Upper lobe of right lung (tissue), 1 donor: ENCODE data around the gene C2orf76. TPM values are rescaled to one million over a fixed set of nuclear protein-coding genes. Genes with fewer than 3 reads are reported as not detected.

Source experiments
- ATAC-seq: fragments of 200-7000 bp; cut with Tn5 transposase; one replicate; pipeline ENCODE4 v1.9.1; 2020; ENCODE audit warnings: mild to moderate bottlenecking, moderate library complexity
- DNase-seq: peaks from one replicate; pipeline ENCODE4 v3.0.0-alpha.2; 2020
- H3K27ac ChIP-seq: fragments of 200-600 bp; one replicate; pipeline ENCODE4 v1.8.0; 2022
- H3K27me3 ChIP-seq: fragments of 200-600 bp; one replicate; pipeline ENCODE4 v1.8.0; 2022; ENCODE audit warnings: mild to moderate bottlenecking
- H3K36me3 ChIP-seq: fragments of 200-600 bp; one replicate; pipeline ENCODE4 v1.8.0; 2022
- H3K4me1 ChIP-seq: fragments of 200-600 bp; one replicate; pipeline ENCODE4 v1.8.0; 2022
- H3K4me3 ChIP-seq: fragments of 200-600 bp; one replicate; pipeline ENCODE4 v1.8.0; 2022; ENCODE audit warnings: mild to moderate bottlenecking
- H3K9me3 ChIP-seq: fragments of 200-600 bp; one replicate; pipeline ENCODE4 v1.8.0; 2022
- CTCF ChIP-seq: fragments of 200-600 bp; IDR thresholded peaks from one replicate; pipeline ENCODE4 v1.8.0; 2022; ENCODE audit warnings: antibody characterized with exemption
- intact Hi-C: fragments of 100-400 bp; cut with DNase I; formaldehyde crosslinking; loops from one replicate; pipeline ENCODE4 v1.11.0; 2022
- long read RNA-seq: library from polyadenylated mRNA; unstranded; transcript quantifications from one replicate; pipeline ENCODE4 v2.0.0, GENCODE V29; 2021
- total RNA-seq: library from RNA; stranded (reverse); fragmentation: NEBNext Ultra II Directional; extraction: Animal tissue kit (Norgen Biotek cat#: 25700); gene quantifications from one replicate; pipeline ENCODE4 v1.2.1, GENCODE V29; 2021
- donor health status: DM: no; HTN: yes; CAD: no; lungs with severe emphysema.

C2orf76 gene
- total RNA-seq: 11.8 TPM
- long read RNA-seq, transcript C2orf76-201 (6 exons, 676 nt): major isoform, 6 of 6 reads
- long read RNA-seq, partial matches to known transcripts: 0 of 6 reads
- long read RNA-seq, other reads (novel, unspliced or antisense): 0 of 6 reads

DNA sequence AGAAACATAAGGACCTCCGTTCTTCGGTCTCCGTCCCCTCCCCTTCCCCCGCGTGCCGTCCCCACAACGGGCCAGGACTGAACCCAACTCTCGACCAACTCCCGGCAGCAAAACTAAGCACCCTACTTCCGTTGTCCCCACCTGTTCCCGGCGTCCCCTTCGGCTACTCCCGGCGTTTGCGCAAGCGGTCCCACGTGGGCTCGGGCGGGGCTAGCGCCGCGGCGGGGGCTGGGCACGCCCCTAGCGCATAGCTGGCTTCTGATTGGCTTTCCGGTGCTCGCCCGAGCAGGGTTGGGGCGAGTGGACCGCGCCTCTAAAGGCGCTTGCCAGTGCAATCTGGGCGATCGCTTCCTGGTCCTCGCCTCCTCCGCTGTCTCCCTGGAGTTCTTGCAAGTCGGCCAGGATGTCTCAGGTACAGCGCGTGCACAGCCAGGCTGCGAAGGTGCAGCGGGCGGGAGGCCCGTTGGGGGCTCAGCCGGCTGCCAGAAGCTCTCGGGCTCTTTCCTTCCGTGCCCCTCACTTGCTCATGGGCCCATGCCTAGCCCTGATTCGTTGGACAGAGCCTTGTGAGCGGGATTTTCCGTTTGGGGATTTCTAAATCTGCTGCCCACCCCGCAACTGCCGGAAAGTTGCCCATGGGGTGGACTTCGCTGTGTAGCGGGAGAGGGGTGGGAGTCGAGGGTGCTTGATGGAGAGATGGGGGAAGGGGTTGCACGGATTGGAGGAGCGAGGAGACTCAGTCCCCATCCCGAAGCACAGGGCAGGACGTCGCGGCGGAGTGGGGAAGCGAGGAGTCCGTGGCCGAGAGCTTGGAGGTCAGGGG, at the start of gene C2orf76, which contains the start of gene DBI:
TSS of gene C2orf76 (minus strand) at position 186 of the 823 bp plus-strand sequence. CDS start 26,875 bp downstream, outside the sequence.
TSS of gene DBI (plus strand) at position 329 of the 823 bp plus-strand sequence. CDS start at position 404, 75 bp downstream.
- DNase-seq (peak; percentile 98), ATAC-seq (peak; percentile 98)
- peaks cover 37% of the 10 kb centered on the region for H3K36me3 ChIP-seq
- H3K9me3 ChIP-seq: no peaks in the 10 kb centered on the region
- intact Hi-C loops: no loop called here
- no peak for TF ChIP-seq CTCF
- H3K27me3 ChIP-seq: no peaks in the 10 kb centered on the region
- peak within 1 kb of the TSS; percentile 96 for H3K27ac ChIP-seq
- H3K4me1 ChIP-seq: peaks cover 30% of the 10 kb centered on the region
- H3K4me3 ChIP-seq: peak within 1 kb of the TSS; percentile 72

DNA sequence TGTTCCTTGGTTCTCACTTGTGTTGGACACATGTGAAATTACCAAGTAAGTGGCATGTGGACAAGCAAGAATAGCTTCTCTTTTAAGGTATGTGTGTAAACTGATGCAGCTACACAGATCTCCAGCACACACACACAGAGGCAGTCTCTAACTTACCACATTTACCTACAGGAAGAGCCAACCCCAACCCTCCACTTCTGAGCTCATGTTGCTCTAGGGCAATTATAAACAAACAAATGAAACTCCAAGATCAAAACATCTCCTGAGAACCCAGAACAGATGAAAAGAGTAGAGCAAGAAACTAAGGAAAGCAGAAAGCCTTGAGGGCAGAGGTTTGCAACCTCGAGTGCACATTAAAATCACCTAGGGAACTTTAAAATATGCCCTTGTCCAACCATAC, 49.0 kb upstream of the C2orf76 start:
- Histone ChIP-seq H3K9me3 (no peaks in the 10 kb centered on the region), H3K27ac (no peak overlapping the region), H3K36me3 (no peaks in the 10 kb centered on the region), H3K27me3 (no peaks in the 10 kb centered on the region), H3K4me1 (no peaks in the 10 kb centered on the region), H3K4me3 (no peak overlapping the region)
- no peak for DNase-seq
- no peak for ATAC-seq
- no peak for TF ChIP-seq CTCF
- intact Hi-C loops: no loop called here

- no peaks in the 10 kb centered on the region for H3K27me3 ChIP-seq
- no peak overlapping the region for H3K27ac ChIP-seq
- H3K9me3 ChIP-seq: no peaks in the 10 kb centered on the region
- ATAC-seq: no peak
- H3K4me1 ChIP-seq: no peaks in the 10 kb centered on the region
- intact Hi-C loops: no loop called here
- H3K4me3 ChIP-seq: no peak overlapping the region
- DNase-seq: no peak
- no peaks in the 10 kb centered on the region for H3K36me3 ChIP-seq
- TF ChIP-seq CTCF: no peak
Measured at GRCh38 chr2:119414894-119415293, 48.3 kb upstream of the C2orf76 start.

DNA sequence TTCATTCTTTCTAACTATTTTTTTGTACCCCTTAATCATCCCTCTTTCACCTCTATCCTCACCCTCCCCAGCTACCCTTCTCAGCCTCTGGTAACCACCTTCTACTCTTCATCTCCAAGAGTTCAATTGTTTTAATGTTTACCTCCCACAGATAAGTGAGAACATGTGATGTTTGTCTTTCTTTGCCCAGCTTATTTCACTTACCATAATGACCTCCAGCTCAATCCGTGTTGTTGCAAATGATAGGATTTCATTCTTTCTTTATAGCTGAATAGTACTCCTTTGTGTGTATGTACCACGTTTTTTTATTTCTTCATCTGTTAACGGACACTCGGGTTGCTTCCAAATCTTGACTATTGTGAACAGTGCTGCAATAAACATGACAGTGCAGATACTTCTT, 42.9 kb upstream of the C2orf76 start:
- no peak for ATAC-seq

DNA sequence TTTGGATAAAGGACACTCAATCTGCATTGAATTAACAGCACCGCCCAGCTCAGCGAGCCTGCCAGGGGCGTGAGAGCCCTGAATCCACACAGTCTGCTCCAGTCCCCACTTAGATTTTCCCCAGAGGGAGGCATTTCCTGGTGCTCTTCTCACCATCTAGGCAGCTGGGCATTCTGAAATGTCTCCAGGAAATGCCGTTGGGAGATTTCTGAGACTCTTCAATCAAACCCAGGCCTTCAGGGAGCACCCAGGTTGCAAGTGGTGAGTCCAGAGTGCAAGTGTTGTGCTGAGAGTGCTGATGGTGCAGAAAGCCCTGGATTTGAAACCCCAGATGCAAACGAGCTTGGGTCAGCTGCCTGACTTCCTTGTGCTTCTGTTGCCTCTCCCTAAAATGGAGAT, 41.6 kb upstream of the C2orf76 start:
- TF ChIP-seq CTCF: no peak
- no peaks in the 10 kb centered on the region for H3K27me3 ChIP-seq
- peaks cover 6% of the 10 kb centered on the region for H3K4me1 ChIP-seq
- no peak overlapping the region for H3K4me3 ChIP-seq
- intact Hi-C loops: loop anchor here (5.0 kb wide), 1 partner anchor 69 kb away; no protein-coding TSS in a partner anchor
- DNase-seq (no peak), ATAC-seq (peak; percentile 61)
- no peaks in the 10 kb centered on the region for H3K36me3 ChIP-seq
- H3K9me3 ChIP-seq: no peaks in the 10 kb centered on the region
- no peak overlapping the region for H3K27ac ChIP-seq

More for the DNA sequence above, 42.9 kb upstream of the C2orf76 start:
- no peak for DNase-seq
- no peaks in the 10 kb centered on the region for H3K9me3 ChIP-seq
- H3K36me3 ChIP-seq: no peaks in the 10 kb centered on the region
- no peak for TF ChIP-seq CTCF
- no peak overlapping the region for H3K4me3 ChIP-seq
- intact Hi-C loops: loop anchor here (5.0 kb wide), 1 partner anchor 68 kb away; no protein-coding TSS in a partner anchor
- no peak overlapping the region for H3K27ac ChIP-seq
- H3K4me1 ChIP-seq: peaks cover 6% of the 10 kb centered on the region
- no peaks in the 10 kb centered on the region for H3K27me3 ChIP-seq
